HG02759 (cell line): Measurements from ENCODE around the gene GLYATL1B.

ENCODE experiments used
- ATAC-seq: cut with Tn5 transposase; IDR thresholded peaks from one replicate; pipeline ENCODE4 v1.9.1; 2021; ENCODE audit warnings: mild to moderate bottlenecking, moderate library complexity; ENCODE audit not compliant: unreplicated experiment

The GLYATL1B gene

GRCh38 chr11:59144096-59144495, 58.0 kb downstream of the GLYATL1B start:
- ATAC-seq = no peak
